ENCODE measurements around the gene GYS2.

- TF ChIP-seq CTCF (IDR thresholded peaks at IDR 0.05 in 8 of 11, conservative IDR thresholded peaks at IDR 0.05 in 3 of 11) (no peak), POLR2A (IDR thresholded peaks at IDR 0.05) (no peak)
Measured at GRCh38 chr12:21529456-21529855, 75.2 kb downstream of the GYS2 start.
